Lung (tissue), 12 donors: ENCODE results near the gene EGFLAM. TPM values are rescaled to one million over a fixed set of nuclear protein-coding genes. Genes with fewer than 3 reads are reported as not detected.
A peak's percentile ranks its signal among the peaks of the same experiment; 100 is the strongest.

Experiments
- ATAC-seq: fragments of 200-7000 bp; cut with Tn5 transposase; one replicate; pipeline ENCODE4 v1.9.1; 2020; ENCODE audit warnings: moderate number of reproducible peaks; ENCODE audit not compliant: insufficient read depth, low FRiP score
- DNase-seq, 3 donors: peaks; one replicate each; pipeline ENCODE4 v3.0.0-alpha.2; 2013 to 2017
- H3K27ac ChIP-seq, 2 donors: one replicate each; pipeline ENCODE4 v1.5.1; 2013; ENCODE audit warnings: mild to moderate bottlenecking in 2 of 2, moderate library complexity in 2 of 2, control low read depth in 1 of 2, inconsistent platforms in 1 of 2, low read depth in 1 of 2, low read length in 1 of 2
- H3K27me3 ChIP-seq, 3 donors: one replicate each; pipeline ENCODE4 v1.5.1; 2013; ENCODE audit warnings: low read length in 2 of 3; ENCODE audit not compliant: control insufficient read depth in 3 of 3, insufficient read depth in 3 of 3
- H3K36me3 ChIP-seq, 4 donors: one replicate each; pipeline ENCODE4 v1.5.1; 2013; ENCODE audit warnings: low read length in 4 of 4, mild to moderate bottlenecking in 1 of 4, moderate library complexity in 1 of 4; ENCODE audit not compliant: control insufficient read depth in 4 of 4, insufficient read depth in 4 of 4
- H3K4me1 ChIP-seq, 5 donors: one replicate each; pipeline ENCODE4 v1.5.1; 2013; ENCODE audit warnings: low read length in 5 of 5, mild to moderate bottlenecking in 2 of 5, moderate library complexity in 1 of 5; ENCODE audit not compliant: control insufficient read depth in 5 of 5, insufficient read depth in 5 of 5
- H3K4me3 ChIP-seq: one replicate; pipeline ENCODE4 v1.5.1; 2013; ENCODE audit warnings: mild to moderate bottlenecking, control low read depth, moderate library complexity
- H3K9ac ChIP-seq, 2 donors: one replicate each; pipeline ENCODE4 v1.5.1; 2013; ENCODE audit warnings: low read length in 2 of 2, control low read depth in 1 of 2; ENCODE audit not compliant: insufficient read depth in 1 of 2
- H3K9me3 ChIP-seq, 4 donors: one replicate each; pipeline ENCODE4 v1.5.1; 2013; ENCODE audit warnings: low read length in 3 of 4, mild to moderate bottlenecking in 1 of 4, moderate library complexity in 1 of 4; ENCODE audit not compliant: control insufficient read depth in 4 of 4, insufficient read depth in 3 of 4
- CTCF ChIP-seq: IDR thresholded peaks from 2 replicates; pipeline ENCODE4 v1.5.1; 2012; ENCODE audit warnings: mild to moderate bottlenecking; ENCODE audit errors: control extremely low read depth, extremely low read depth
- WGBS, 2 donors: extraction: QIAGEN DNeasy Blood & Tissue Kit; methylation state at CpG; one replicate each; pipeline ENCODE4 v1.1.7; 2013; 5-methylcytosine and 5-hydroxymethylcytosine counted together
- polyA plus RNA-seq, 2 donors: library from polyadenylated mRNA; stranded (reverse); fragments of 200-250 nt; gene quantifications; one replicate each; pipeline ENCODE4 v1.2.1, GENCODE V29; 2013
- total RNA-seq, 2 donors: library from RNA; depleted of rRNA in 1 of 2; stranded (reverse); fragments of >200 nt in 1 of 2; gene quantifications; one replicate each; pipeline ENCODE4 v1.2.1, GENCODE V29; 2014 to 2021
- donor health status: control.
- donor health status: control.
- donor health status: Bipolar disorder and iron deficiency.
- donor health status: healthy.
- donor health status: DM: yes; HTN: yes; CAD: no.

The EGFLAM gene
- total and polyA plus RNA-seq, 4 donors = 0.41 to 7.6 (median 1.3) TPM

- no peak for ATAC-seq
- no peaks in the 10 kb centered on the region for H3K36me3 ChIP-seq
These were observed 47.0 kb upstream of the EGFLAM start for GRCh38 chr5:38211354-38211710.

GRCh38 chr5:38212307-38212706 lies 46.1 kb upstream of the EGFLAM start:
- TF ChIP-seq CTCF = no peak
- H3K27ac ChIP-seq = no peak overlapping the region
- H3K27me3 ChIP-seq = peaks cover 0 to 3% (median 0%) of the 10 kb centered on the region in 3 donors
- no peak overlapping the region for H3K4me3 ChIP-seq
- no peaks in the 10 kb centered on the region for H3K4me1 ChIP-seq
- H3K9ac ChIP-seq = no peak overlapping the region
- ATAC-seq (no peak), DNase-seq (no peak)
- no peaks in the 10 kb centered on the region for H3K9me3 ChIP-seq
- no peaks in the 10 kb centered on the region for H3K36me3 ChIP-seq

More at GRCh38 chr5:38211354-38211710, 47.0 kb upstream of the EGFLAM start:
- Histone ChIP-seq H3K4me3 (no peak overlapping the region), H3K4me1 (no peaks in the 10 kb centered on the region), H3K27ac (no peak overlapping the region), H3K9ac (no peak overlapping the region), H3K27me3 (peaks cover 0 to 3% (median 0%) of the 10 kb centered on the region in 3 donors), H3K9me3 (no peaks in the 10 kb centered on the region)
- TF ChIP-seq CTCF = no peak
- DNase-seq = peak; percentile 20 to 62 (median 47)
- 41 to 69% methylated on average over 6 of the region's 6 CpGs for WGBS, 2 donors

- Histone ChIP-seq H3K27ac (no peak overlapping the region), H3K9me3 (no peaks in the 10 kb centered on the region), H3K9ac (no peak overlapping the region), H3K4me1 (no peaks in the 10 kb centered on the region), H3K27me3 (no peaks in the 10 kb centered on the region), H3K36me3 (no peaks in the 10 kb centered on the region), H3K4me3 (no peak overlapping the region)
- DNase-seq = no peak
- ATAC-seq = no peak
- 95% methylated on average over 7 of the region's 7 CpGs for WGBS, 2 donors
- TF ChIP-seq CTCF = no peak
These were observed 32.3 kb upstream of the EGFLAM start for GRCh38 chr5:38226091-38226490.

- Histone ChIP-seq H3K4me3 (no peak overlapping the region), H3K27ac (no peak overlapping the region), H3K9ac (no peak overlapping the region), H3K36me3 (no peaks in the 10 kb centered on the region), H3K9me3 (no peaks in the 10 kb centered on the region), H3K4me1 (no peaks in the 10 kb centered on the region), H3K27me3 (no peaks in the 10 kb centered on the region)
- TF ChIP-seq CTCF = no peak
- ATAC-seq (no peak), DNase-seq (no peak)
- WGBS, 2 donors = 73 to 79% methylated on average over 6 of the region's 6 CpGs
These were observed 29.4 kb upstream of the EGFLAM start for GRCh38 chr5:38228914-38229313.
